ENCODE data around the gene RNF152.
"Not testable (repeated sequence)": the region's sequence is repeated elsewhere in the genome, so short reads cannot be mapped to it uniquely, and the experiment has no call there.

The RNF152 gene

GRCh38 chr18:61829108-61829507, 63.7 kb downstream of the RNF152 start:
- Mint-ChIP-seq H3K4me1 (peaks cover 16% of the 10 kb centered on the region), H3K4me3 (no peak overlapping the region), H3K27me3 (peaks cover 20% of the 10 kb centered on the region), H3K27ac (no peak overlapping the region), H3K36me3 (no peaks in the 10 kb centered on the region), H3K9me3 (no peaks in the 10 kb centered on the region)
- no peak for DNase-seq
- CTCF ChIA-PET: no interaction called here

GRCh38 chr18:61827591-61827990, 65.2 kb downstream of the RNF152 start:
- H3K27ac Mint-ChIP-seq: no peak overlapping the region
- DNase-seq: no peak
- H3K4me3 Mint-ChIP-seq: no peak overlapping the region
- no peaks in the 10 kb centered on the region for H3K36me3 Mint-ChIP-seq
- peaks cover under 1% of the 10 kb centered on the region for H3K4me1 Mint-ChIP-seq
- CTCF ChIA-PET: no interaction called here
- H3K9me3 Mint-ChIP-seq: no peaks in the 10 kb centered on the region
- H3K27me3 Mint-ChIP-seq: peaks cover 20% of the 10 kb centered on the region

DNA sequence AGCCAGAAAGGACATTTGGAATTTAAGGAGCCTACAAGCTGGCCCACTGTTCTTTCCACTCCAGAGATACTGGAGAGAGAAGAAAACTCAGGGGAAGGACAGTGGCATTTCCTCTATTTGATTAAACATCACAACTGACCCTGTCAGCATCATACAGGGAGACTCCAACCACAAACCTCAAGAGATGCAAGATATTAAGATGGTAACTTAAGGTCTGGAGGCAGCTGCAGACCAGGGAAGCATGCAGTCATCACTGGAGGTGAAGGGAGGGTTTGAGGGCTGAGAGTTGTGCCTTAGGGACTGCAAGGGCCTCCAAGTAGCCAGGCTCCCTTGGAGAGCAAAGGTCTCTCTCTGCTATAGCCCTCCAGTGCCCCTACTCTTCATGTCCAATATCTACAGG, 67.4 kb downstream of the RNF152 start:
- H3K9me3 Mint-ChIP-seq: no peaks in the 10 kb centered on the region
- CTCF ChIA-PET: no interaction called here
- peaks cover 16% of the 10 kb centered on the region for H3K27me3 Mint-ChIP-seq
- H3K4me3 Mint-ChIP-seq: no peak overlapping the region
- DNase-seq: no peak
- no peaks in the 10 kb centered on the region for H3K36me3 Mint-ChIP-seq
- H3K27ac Mint-ChIP-seq: no peak overlapping the region
- no peaks in the 10 kb centered on the region for H3K4me1 Mint-ChIP-seq

GRCh38 chr18:61824733-61825363, 68.0 kb downstream of the RNF152 start:
- CTCF ChIA-PET: no interaction called here
- peaks cover 13% of the 10 kb centered on the region for H3K27me3 Mint-ChIP-seq
- no peak for DNase-seq
- no peak overlapping the region for H3K27ac Mint-ChIP-seq
- H3K4me1 Mint-ChIP-seq: no peaks in the 10 kb centered on the region
- H3K9me3 Mint-ChIP-seq: no peaks in the 10 kb centered on the region
- no peak overlapping the region for H3K4me3 Mint-ChIP-seq
- H3K36me3 Mint-ChIP-seq: no peaks in the 10 kb centered on the region

GRCh38 chr18:61823595-61823994, 69.2 kb downstream of the RNF152 start:
- CTCF ChIA-PET: no interaction called here
- H3K9me3 Mint-ChIP-seq: no peaks in the 10 kb centered on the region
- no peak overlapping the region for H3K27ac Mint-ChIP-seq
- no peaks in the 10 kb centered on the region for H3K36me3 Mint-ChIP-seq
- peaks cover 5% of the 10 kb centered on the region for H3K27me3 Mint-ChIP-seq
- H3K4me1 Mint-ChIP-seq: no peaks in the 10 kb centered on the region
- no peak for DNase-seq
- no peak overlapping the region for H3K4me3 Mint-ChIP-seq

- no peaks in the 10 kb centered on the region for H3K4me1 Mint-ChIP-seq
- H3K9me3 Mint-ChIP-seq: no peaks in the 10 kb centered on the region
- H3K27ac Mint-ChIP-seq: no peak overlapping the region
- no peaks in the 10 kb centered on the region for H3K27me3 Mint-ChIP-seq
- CTCF ChIA-PET: no interaction called here
- no peak overlapping the region for H3K4me3 Mint-ChIP-seq
- H3K36me3 Mint-ChIP-seq: no peaks in the 10 kb centered on the region
- DNase-seq: no peak
Measured at GRCh38 chr18:61822879-61823278, 69.9 kb downstream of the RNF152 start.

DNA sequence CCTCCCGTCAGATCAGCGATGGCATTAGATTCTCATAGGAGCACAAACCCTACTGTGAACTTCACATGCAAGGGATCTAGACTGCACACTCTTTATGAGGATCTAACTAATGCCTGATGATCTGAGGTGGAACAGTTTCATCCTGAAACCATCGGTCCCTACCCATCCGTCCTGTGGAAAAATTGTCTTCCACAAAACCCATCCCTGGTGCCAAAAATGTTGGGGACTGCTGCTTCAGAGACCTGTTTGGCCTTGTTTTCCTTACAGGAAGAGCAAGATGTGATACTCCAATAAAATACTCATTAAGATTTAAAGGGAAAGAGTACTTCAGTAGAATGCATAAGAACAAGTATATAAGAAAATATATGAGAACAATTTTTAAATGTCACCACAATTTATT, 71.1 kb downstream of the RNF152 start:
- H3K36me3 Mint-ChIP-seq: no peaks in the 10 kb centered on the region
- CTCF ChIA-PET: no interaction called here
- no peak for DNase-seq
- H3K9me3 Mint-ChIP-seq: no peaks in the 10 kb centered on the region
- H3K27me3 Mint-ChIP-seq: no peaks in the 10 kb centered on the region
- no peak overlapping the region for H3K27ac Mint-ChIP-seq
- no peak overlapping the region for H3K4me3 Mint-ChIP-seq
- H3K4me1 Mint-ChIP-seq: no peaks in the 10 kb centered on the region

DNA sequence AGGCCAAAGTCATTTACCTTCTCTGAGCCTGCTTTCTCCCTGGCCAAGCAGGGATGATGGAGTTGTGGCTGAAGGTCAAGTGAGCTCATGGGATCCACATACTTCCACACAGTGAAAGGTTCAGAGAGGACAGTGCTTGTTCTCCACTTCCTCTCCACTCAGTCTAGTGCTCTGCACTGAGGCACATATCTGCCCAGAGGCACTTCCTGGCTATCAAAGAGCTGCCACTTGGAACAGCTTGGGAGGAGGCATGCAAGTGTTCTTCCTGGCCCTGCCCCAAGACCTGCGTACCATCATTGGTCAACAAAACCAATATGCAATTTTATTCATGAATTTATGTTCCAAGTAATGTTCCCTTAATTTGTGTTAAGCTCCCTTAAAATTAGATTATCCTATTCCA, 71.9 kb downstream of the RNF152 start:
- no peak for DNase-seq
- Mint-ChIP-seq H3K4me3 (no peak overlapping the region), H3K9me3 (no peaks in the 10 kb centered on the region), H3K27ac (no peak overlapping the region), H3K27me3 (no peaks in the 10 kb centered on the region), H3K36me3 (no peaks in the 10 kb centered on the region), H3K4me1 (no peaks in the 10 kb centered on the region)
- CTCF ChIA-PET: no interaction called here

DNA sequence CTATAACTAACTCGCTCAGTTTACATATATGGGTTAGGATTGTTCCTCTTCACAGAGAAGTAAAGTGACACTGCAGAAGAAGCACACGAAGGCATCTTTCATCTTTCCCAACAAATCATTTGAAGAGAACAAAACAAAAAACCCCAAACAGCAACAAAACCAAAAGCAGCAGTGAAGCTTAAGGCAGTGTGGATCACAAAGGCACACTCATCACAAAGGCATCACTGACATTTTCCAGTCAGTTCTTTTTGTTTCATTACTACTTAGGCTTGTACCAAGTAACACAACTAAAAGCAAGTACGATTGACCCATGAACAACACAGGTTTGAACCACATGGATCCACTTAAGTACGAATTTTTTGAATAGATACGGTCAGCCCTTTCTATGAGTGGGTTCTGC, 75.7 kb downstream of the RNF152 start:
- Mint-ChIP-seq H3K4me3 (no peak overlapping the region), H3K9me3 (no peaks in the 10 kb centered on the region), H3K27me3 (no peaks in the 10 kb centered on the region), H3K36me3 (no peaks in the 10 kb centered on the region), H3K27ac (no peak overlapping the region), H3K4me1 (no peaks in the 10 kb centered on the region)
- DNase-seq: no peak
- CTCF ChIA-PET: no interaction called here

DNA sequence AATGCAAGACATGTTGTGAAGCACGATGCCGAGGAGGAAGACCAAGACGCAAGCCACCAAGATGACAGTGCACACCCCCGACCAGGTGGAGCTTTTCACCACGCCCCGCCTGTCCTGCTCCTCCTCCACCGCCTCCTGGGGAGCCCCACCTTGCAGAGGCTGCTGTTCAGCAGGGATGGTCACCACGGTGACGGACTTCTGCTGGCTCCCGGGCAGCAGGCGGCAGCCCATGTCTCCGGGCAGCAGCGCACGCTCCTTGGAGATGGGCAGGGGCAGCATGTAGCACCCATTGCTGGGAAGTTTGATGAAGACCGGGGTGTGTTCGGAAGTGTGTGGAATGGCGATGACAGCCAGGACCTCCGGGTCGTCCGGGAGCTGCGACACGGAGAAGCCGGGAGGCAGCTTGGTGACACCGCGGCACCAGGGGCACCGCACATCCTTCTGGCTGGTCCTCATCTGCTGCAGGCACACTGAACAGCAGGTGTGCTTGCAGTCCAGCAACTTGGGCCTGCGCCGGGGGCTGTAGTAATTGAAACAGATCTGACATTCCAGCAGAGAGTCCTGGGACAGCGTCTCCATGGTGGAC, 76.8 kb downstream of the RNF152 start:
- Mint-ChIP-seq H3K4me3 (no peak overlapping the region), H3K36me3 (no peaks in the 10 kb centered on the region), H3K27ac (no peak overlapping the region), H3K27me3 (no peaks in the 10 kb centered on the region), H3K9me3 (no peaks in the 10 kb centered on the region), H3K4me1 (no peaks in the 10 kb centered on the region)
- CTCF ChIA-PET: no interaction called here
- no peak for DNase-seq

- Mint-ChIP-seq H3K36me3 (no peaks in the 10 kb centered on the region), H3K9me3 (no peaks in the 10 kb centered on the region), H3K27ac (no peak overlapping the region), H3K4me1 (no peaks in the 10 kb centered on the region), H3K4me3 (no peak overlapping the region), H3K27me3 (peaks cover 4% of the 10 kb centered on the region)
- CTCF ChIA-PET: no interaction called here
- DNase-seq: no peak
Measured at GRCh38 chr18:61808286-61808685, 84.5 kb downstream of the RNF152 start.

DNA sequence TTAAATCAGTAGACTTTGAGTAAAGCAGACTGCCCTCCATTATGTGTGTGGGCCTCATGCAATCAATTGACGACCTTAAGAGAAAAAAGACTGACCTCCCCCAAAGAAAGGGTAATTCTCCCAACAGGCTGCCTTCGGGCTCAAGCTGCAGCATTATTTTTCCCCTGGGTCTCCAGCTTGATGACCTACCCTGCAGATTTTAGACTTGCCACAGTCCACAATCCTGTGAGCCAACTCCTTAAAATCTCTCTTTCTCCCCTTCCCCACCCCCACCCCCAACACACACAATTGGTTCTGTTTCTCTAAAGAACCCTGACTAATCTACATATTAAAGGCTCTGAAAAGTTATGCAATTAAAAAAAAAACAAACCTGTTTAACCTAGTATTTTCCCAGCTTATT, 89.4 kb downstream of the RNF152 start:
- CTCF ChIA-PET: no interaction called here
- no peak overlapping the region for H3K4me3 Mint-ChIP-seq
- no peaks in the 10 kb centered on the region for H3K9me3 Mint-ChIP-seq
- peaks cover 4% of the 10 kb centered on the region for H3K27me3 Mint-ChIP-seq
- no peak for DNase-seq
- H3K4me1 Mint-ChIP-seq: no peaks in the 10 kb centered on the region
- H3K27ac Mint-ChIP-seq: no peak overlapping the region
- no peaks in the 10 kb centered on the region for H3K36me3 Mint-ChIP-seq

DNA sequence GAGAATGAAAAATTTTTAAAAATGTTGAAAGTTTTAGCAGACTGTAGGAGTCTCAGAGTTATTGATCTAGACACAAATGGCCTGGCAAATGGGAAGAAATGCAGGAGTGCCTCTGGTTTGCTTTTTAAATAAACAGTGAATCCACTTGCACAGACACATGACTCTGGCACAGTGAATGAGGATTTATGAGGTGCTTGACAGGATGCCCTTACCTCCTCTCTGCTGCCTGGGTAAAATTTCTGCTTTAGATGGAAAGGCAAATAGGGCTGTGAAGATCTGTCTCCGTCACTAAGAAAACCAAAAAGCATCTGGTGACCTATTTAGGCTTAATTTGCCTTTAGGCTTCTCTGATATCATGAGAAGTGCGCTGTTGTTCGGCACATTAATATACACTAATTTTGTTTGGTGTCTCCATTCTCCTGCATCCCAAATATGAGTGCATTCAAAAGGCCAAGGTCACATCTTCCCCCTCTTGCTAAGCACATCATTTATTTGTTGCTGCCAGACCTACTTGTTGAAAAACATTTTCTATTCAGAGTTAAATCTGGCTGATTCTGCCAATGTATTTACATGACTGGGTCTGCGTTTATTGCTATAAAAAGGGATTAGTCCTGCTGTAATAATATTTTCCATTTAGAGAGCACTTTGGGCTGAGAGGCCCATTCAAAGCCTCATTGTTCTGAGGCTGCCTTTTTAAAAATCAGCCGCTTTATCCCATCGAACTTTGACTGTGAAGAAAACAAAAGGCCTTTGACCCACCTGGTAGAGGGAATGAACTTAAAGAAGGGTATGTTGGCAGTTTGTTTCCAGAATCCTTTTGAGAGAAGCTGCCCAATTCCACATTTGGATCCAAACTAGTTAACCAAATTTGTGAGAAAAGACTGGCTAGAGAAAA, 94.9 kb downstream of the RNF152 start:
- CTCF ChIA-PET: no interaction called here
- Mint-ChIP-seq H3K4me1 (no peaks in the 10 kb centered on the region), H3K27me3 (no peaks in the 10 kb centered on the region), H3K27ac (no peak overlapping the region), H3K4me3 (no peak overlapping the region), H3K9me3 (no peaks in the 10 kb centered on the region), H3K36me3 (no peaks in the 10 kb centered on the region)
- no peak for DNase-seq

DNA sequence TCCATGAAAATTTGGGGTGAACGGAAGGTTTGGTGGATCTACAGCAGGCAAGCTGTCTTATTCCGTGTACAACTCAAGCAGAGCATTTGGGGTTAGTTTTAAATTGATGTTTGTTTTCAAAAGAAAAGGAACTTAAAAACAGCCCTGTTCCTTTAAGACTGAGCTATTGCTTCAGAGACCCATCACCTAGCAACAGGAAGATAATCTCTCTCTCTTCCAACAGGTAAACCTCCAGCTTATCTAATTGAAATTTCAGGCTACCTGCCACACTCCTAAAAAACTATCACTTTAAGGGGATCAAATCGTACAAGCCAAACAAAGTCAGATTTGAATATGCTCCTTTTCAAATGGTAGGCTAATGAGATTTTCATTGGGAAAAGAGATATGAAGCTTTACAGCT, 101.8 kb downstream of the RNF152 start:
- Mint-ChIP-seq H3K4me1 (no peaks in the 10 kb centered on the region), H3K27ac (no peak overlapping the region), H3K4me3 (no peak overlapping the region), H3K36me3 (no peaks in the 10 kb centered on the region), H3K27me3 (no peaks in the 10 kb centered on the region), H3K9me3 (no peaks in the 10 kb centered on the region)
- DNase-seq: no peak
- CTCF ChIA-PET: no interaction called here

DNA sequence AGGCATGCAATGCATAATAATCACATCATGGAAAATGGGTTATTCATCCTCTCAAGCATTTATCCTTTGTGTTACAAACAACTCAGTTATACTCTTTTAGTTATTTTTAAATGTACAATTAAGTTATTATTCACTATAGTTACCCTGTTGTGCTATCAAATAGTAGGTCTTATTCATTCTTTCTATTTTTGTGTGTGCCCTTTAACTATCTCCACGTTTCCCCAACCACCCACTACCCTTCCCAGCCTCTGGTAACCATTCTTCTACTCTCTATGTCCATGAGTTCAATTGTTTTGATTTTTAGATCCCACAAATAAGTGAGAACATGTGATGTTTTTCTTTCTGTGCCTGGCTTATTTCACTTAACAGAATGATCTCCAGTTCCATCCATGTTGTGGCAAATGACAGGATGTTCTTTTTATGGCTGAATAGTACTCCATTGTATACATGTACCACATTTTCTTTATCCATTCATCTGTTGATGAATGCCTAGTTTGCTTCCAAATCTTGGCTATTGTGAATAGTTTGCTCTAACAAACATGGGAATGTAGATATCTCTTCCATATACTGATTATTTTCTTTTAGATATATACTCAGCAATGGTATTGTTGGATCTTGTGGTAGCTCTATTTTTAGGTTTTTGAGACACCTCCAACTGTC, 105.7 kb downstream of the RNF152 start:
- CTCF ChIA-PET, H3K9me3 Mint-ChIP-seq, H3K36me3 Mint-ChIP-seq, H3K4me3 Mint-ChIP-seq, H3K27ac Mint-ChIP-seq, H3K27me3 Mint-ChIP-seq, DNase-seq, H3K4me1 Mint-ChIP-seq: not testable (repeated sequence)
